Activated T-cell treated with anti-CD3 and anti-CD28 coated beads for 4 hours (primary cell): ENCODE measurements around the gene TNIK.

Experiments
- DNase-seq: peaks from one replicate; pipeline ENCODE4 v3.0.0-alpha.2; 2020

TNIK gene

GRCh38 chr3:171057072-171057471 is 403.1 kb downstream of the TNIK start:
- DNase-seq = no peak

- no peak for DNase-seq
Measured at GRCh38 chr3:171056528-171056927, 403.7 kb downstream of the TNIK start.

GRCh38 chr3:171055336-171056178 is 404.6 kb downstream of the TNIK start:
- no peak for DNase-seq

- no peak for DNase-seq
Measured at GRCh38 chr3:171054921-171055320, 405.3 kb downstream of the TNIK start.

GRCh38 chr3:171054231-171054630 is 406.0 kb downstream of the TNIK start:
- no peak for DNase-seq

GRCh38 chr3:171049861-171050444 is 410.3 kb downstream of the TNIK start:
- DNase-seq = no peak

- DNase-seq = no peak
Measured at GRCh38 chr3:171046760-171047159, 413.4 kb downstream of the TNIK start.

- DNase-seq = no peak
Measured at GRCh38 chr3:171044835-171045793, 415.1 kb downstream of the TNIK start.

- no peak for DNase-seq
Measured at GRCh38 chr3:171044384-171044783, 415.8 kb downstream of the TNIK start.

GRCh38 chr3:171039674-171040073 is 420.5 kb downstream of the TNIK start:
- DNase-seq = no peak

- DNase-seq = no peak
Measured at GRCh38 chr3:171038342-171038741, 421.9 kb downstream of the TNIK start.

GRCh38 chr3:171028779-171029232 is 431.4 kb downstream of the TNIK start:
- DNase-seq = no peak

- no peak for DNase-seq
Measured at GRCh38 chr3:171028025-171028778, 432.0 kb downstream of the TNIK start.

- no peak for DNase-seq
Measured at GRCh38 chr3:171026597-171027293, 433.5 kb downstream of the TNIK start, which contains the start of gene SLC2A2. Gene SLC2A2 (minus strand): TSS chr3:171026720. CDS start chr3:171026670, 50 bp downstream.

- DNase-seq = no peak
Measured at GRCh38 chr3:171023566-171023965, 436.6 kb downstream of the TNIK start.

GRCh38 chr3:171021377-171021776 is 438.8 kb downstream of the TNIK start:
- DNase-seq = no peak

- no peak for DNase-seq
Measured at GRCh38 chr3:171018156-171018935, 441.9 kb downstream of the TNIK start.

GRCh38 chr3:171013822-171014748 is 446.1 kb downstream of the TNIK start:
- DNase-seq = no peak

GRCh38 chr3:171011873-171012336 is 448.3 kb downstream of the TNIK start:
- DNase-seq = no peak
